ENCODE measurements around the gene RBM44.

DNA sequence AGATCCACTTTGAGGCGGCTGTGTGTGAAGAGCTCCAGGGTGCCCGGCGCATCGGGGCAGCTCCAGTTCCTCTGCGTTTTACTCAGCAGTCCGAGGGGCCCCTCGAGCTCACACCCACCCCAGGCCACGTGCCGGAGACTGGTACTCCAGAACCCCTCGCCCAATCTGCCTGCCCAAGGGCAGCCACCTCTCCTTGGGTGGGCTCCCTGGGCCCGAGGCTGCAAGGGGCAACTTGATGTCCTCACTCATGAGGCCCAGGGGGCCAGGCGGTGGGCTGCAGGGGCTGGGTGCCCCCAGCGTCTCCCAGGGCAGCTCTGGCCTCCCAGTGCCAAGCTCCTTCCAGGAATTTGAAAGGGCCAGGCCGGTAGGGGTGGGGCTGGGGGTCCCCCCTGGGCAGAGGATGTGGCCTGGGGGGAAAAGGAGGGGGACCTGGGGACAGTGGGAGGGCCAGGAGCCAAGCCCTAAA, 77.5 kb downstream of the RBM44 start:
- TF ChIP-seq, protein P1, sequence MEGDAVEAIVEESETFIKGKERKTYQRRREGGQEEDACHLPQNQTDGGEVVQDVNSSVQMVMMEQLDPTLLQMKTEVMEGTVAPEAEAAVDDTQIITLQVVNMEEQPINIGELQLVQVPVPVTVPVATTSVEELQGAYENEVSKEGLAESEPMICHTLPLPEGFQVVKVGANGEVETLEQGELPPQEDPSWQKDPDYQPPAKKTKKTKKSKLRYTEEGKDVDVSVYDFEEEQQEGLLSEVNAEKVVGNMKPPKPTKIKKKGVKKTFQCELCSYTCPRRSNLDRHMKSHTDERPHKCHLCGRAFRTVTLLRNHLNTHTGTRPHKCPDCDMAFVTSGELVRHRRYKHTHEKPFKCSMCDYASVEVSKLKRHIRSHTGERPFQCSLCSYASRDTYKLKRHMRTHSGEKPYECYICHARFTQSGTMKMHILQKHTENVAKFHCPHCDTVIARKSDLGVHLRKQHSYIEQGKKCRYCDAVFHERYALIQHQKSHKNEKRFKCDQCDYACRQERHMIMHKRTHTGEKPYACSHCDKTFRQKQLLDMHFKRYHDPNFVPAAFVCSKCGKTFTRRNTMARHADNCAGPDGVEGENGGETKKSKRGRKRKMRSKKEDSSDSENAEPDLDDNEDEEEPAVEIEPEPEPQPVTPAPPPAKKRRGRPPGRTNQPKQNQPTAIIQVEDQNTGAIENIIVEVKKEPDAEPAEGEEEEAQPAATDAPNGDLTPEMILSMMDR (IDR thresholded peaks at IDR 0.05) = no peak
- TF ChIP-seq POLR2A (IDR thresholded peaks at IDR 0.05) = no peak
